Retina (tissue), 1 donor: ENCODE measurements around the gene STAC.
"Not testable (repeated sequence)": the region's sequence is repeated elsewhere in the genome, so short reads cannot be mapped to it uniquely, and the experiment has no call there.

Experiments used
- DNase-seq: peaks from one replicate; pipeline ENCODE4 v3.0.0-alpha.2; 2016

Gene STAC

DNA sequence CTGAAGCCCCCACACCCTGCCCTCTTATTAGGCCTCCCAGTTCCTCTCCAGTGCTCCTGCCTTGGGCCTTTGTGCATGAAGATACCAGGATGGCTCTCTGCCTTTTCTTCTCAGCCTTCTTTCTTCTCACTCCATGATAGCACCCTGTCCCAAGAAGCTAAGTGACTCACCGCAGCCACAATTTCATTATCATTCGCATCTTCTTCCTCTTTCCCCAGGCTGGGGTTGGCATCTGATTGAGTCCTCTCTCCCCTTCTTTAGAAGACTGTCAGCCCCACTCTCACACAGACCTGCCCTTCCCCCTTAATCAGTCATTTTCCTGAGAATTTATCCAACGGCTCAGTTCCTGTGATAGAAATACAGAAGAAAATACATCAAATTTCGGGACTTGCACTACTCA, 102.0 kb downstream of the STAC start:
- no peak for DNase-seq

DNA sequence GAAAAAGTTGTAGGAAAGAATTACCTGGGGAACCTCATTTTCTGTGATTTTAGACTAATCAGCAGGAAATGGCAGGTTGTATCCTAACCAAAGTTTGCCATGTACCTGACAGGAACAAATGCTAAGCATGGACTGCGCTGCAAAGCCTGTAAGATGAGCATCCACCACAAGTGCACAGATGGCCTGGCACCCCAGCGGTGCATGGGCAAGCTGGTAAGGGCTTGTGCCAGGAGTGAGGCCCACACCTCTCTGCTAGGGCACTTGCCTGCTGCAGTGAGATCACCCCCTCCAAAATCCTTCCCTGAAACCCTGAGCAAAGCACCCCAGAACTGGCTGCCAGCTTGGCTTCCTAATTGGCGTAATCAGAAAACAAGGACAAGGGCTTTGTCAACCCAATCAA, 102.6 kb downstream of the STAC start:
- DNase-seq = no peak

DNA sequence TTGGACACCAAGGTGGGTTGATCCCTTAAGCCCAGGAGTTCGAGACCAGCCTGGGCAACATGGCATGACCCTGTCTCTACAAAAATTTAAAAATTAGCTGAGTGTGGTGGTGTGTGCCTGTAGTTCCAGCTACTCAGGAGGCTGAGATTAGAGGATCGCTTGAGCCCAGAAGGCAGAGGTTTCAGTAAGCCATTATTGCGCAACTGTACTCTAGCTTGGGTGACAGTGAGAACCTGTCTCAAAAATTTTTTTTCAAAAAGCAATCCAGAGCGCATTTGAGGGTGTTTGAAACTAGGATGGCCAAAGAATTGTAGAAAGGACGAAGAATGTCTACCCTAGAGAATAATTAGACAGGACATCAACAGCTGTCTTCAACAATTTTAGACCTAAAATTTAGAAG, 103.4 kb downstream of the STAC start:
- DNase-seq = no peak

DNA sequence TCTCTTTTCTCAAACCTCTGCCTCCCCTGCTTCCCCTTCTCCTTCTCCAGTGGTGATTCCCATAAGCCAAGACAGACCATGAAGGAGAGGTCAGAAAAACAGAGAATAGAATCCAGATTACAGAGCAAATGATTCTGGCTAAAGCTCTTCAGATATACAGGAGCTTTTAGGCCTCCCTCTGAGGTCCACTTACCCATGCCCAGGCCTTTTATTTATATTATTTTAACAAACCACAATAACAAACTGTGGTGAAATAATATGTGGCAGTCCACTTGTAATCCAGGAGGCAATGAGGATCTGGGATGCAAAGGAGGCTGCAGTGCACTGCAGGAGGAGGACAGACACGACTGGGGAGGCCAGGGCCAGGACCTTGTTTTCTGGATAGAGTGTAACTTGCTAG, 104.1 kb downstream of the STAC start:
- DNase-seq = no peak

DNA sequence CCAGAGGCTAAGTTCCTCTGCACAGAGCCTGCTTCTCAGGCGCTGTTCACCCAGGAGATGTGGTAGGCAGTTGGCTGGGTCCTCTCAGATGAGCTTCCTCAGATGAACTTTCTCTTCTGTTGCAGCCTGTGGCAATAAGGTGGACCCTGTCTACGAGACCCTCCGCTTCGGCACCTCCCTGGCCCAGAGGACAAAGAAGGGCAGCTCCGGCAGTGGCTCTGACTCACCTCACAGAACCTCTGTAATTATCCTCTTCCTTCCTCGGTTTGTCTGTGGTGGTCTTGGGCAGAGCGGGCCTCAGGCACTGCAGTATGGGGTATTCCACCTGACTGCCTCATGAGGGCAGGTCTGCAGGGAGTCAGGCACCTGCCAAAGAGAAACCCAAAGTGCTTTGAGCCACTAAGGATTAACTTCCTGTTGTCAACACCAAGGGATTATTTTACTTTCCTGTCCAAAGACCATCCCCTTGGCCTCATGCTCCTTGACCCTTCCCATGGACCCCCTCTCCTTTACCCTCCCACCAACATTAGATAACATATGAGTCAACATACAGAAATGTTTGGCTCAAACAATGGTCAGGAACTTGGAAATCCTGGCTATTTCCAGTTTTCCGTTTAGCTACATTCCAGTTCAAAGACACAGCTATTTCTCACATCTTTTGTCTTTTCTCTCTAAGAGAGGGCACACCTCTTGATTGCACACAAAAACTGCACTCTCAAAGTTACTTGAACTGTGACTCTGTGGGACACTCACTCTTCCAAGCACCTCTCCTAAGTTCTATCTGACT, 105.9 kb downstream of the STAC start:
- no peak for DNase-seq

DNA sequence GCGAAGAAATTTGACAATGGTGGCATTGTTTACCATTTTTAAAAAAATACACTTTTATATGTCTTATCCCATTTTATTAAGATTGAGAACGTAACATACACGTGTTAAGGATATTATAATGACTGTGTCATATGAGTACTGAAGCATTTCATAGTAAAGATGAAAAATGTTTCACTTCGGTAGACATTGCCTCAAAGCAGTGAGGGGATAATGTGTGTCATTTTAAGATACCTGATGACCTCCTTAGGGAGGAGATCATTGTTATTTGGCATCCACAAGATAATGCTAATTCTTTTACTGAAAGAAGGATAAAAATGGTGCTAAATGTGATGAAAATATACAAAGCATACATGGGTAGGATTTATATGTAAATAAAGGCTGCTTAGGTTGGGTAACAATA, 107.3 kb downstream of the STAC start:
- no peak for DNase-seq

DNA sequence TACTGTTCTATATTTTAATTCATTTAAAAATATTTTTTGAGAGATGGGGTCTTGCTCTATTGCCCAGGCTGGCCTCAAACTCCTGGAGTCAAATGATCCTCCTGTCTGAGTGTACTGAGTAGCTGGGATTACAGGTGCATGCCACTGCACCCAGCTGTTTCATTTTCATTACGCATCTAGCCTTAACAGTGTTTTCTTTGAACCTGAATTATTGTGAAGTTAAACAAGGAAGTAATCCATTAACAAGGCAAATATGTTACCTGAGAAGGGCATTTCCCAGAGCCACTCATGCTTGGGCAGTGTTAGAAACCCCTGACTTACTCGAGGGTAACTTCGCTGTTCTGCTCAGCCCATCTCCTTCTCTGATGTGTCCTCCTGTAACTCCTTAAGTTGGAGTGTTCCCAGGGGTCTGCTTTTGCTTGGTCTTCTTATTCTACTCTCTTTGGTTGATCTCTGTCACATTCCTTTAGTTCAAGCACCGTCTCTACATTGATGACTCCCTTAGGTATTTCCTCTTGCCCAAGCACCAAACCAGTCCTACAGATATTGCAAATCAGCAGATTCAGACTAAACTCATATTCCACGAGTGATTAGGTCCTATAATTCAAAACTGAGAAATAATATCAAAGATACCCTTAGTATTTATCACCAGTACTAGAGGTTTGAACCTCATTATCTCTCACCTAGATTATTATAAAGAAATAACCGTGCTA, 107.9 kb downstream of the STAC start:
- no peak for DNase-seq

DNA sequence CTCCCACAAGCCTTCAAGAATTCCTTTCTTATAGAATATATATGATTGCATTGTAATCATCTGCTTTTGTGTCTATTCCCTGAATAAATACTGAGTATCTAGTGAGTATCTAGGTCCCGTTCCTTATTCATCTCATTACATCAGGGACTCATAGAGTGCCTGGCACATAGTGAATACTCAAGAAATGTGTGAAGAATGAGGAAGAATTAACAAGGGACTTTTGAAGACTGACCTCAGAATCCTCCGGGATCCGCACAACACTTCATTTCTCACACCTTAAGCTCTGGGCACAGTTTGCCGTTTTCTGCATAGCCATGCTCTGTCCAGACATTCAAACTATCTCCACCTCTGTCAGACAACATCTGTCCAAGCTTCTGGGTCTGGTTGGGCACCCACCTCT, 108.8 kb downstream of the STAC start:
- no peak for DNase-seq

DNA sequence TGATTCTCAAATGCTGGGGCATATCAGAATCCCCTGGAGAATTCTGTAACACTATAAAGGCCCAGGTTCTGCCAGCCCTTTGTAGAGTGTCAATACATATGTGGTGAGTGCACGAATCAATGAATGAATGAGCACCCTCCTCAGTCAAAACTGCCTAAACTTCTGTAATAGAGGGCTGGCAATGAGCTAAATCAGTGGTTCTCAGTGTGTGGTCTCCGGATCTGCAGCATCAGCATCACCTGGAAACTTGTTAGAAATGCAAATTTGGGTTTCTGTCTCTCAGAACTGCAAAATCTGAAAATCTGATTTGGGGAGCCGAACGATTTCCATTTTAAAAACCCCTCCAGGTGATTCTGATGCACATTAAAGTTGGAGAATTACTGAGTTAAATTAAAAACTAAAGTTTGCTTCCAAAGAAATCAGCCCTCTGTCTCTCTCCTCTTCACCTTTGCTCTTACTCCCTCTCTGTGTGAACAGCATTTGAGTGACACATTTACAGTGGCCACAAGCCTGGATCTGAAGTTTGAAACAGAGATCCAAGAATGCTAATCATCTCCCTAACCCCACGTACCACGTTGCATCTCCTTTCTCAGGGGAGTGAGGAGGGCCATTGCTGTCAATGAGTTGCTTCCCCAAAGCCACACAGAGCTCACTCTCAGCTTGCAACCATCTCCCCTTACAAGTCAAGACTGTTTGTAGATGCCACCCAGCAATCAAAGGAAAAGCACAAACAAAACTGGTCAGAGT, 109.5 kb downstream of the STAC start:
- DNase-seq = no peak

DNA sequence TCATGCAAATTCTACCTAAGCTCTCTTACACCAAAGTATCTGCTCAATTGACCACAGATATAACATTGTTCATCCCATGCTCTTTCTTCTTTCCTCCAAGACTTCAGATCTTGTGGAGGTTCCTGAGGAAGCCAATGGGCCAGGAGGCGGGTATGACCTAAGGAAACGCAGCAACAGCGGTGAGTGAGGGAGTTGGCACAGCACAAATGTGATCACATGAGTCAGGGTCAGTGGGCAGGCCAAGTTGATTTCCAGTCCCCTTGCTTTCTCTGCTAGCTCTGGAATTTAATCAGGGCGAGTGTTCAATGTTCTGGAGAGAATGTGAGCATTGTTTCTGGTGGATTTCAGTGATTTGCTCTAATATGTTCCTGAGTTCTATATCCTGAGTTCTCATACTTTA, 112.7 kb downstream of the STAC start:
- no peak for DNase-seq

DNA sequence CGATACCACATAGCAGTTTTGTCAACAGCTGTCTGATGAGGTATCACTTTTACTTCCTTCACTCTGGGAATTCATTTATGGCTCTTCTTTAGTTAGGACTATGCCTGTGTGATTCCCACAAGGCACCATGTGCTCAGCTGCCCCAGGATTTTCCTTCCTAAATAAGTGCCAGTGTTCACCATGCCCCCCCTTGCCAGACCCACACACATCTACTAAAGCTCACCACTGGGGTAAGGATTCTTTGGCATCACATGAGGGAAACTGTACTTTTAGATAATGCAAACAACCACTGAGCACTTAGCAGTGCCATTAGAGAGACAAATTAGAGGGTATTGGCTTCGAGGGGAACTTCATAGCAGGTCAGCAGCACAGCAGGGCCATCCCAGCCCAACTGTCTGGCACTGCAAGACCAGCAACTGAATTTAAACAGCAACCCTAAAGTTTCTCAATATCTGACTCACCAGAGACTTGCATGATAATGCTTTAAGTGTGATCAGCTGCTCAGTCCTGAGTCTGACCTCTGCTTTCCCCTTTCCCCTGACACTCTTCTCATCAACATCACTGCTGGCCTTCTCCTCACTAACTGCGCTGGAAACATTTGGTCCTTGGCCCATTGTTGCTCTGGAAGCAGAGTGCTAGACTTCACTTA, 114.3 kb downstream of the STAC start:
- DNase-seq = no peak

DNA sequence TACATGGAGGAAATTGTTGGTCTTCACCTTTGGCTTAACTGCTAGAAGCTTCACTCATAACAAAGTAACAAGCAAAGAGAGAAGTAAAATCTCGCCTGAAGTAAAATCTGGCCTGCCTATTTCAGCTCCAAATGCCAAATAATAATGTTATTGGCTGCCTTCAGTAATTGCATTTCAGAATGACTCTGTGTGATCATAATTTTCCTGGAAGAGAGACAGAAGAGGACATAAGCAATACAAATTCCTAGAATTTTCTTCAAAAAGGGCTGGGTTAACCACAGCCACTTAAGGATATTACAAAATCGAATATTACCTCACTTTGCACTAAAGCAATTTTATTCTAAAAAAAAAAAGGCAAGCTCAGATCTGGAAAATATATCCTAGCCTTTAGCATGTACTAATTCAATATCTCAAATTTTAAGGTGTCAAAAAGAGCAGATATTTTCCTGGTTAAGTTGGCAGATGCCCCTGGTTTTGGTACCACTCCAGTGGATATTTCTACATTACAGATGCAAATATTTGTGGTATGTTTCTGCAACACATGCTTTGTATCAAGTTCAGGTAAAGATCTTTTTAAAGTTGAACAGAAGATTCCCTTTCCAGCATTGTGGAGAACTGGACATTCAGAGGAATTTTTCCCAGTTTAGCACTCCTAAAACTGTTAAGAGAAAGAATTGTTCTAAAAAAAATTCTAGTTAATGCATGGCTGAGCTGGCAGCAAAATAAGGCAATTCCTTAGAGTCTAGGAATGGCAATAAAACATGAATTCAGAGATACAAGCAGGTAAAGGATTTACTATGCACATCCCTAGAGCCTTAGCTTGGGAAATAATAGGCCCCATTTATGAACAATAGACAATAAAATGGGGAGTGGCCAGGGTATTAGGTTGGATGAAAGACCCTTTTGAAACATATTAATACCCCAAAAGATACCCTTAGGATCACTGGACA, 116.7 kb downstream of the STAC start:
- no peak for DNase-seq

DNA sequence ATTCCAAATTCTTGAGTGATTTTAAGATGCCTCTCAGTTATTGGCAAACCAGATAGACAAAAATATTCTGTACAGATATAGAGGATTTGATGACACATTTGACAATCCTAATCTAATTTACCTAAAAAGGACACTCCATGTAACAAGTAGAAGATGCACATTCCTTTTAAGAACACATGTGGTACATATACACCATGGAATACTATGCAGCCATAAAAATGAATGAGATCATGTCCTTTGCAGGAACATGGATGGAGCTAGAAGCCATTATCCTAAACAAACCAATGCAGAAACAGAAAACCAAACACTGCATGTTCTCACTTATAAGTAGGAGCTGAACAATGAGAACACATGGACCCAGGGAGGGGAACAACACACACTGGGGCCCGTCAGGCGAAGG, 119.7 kb downstream of the STAC start:
- DNase-seq = not testable (repeated sequence)

DNA sequence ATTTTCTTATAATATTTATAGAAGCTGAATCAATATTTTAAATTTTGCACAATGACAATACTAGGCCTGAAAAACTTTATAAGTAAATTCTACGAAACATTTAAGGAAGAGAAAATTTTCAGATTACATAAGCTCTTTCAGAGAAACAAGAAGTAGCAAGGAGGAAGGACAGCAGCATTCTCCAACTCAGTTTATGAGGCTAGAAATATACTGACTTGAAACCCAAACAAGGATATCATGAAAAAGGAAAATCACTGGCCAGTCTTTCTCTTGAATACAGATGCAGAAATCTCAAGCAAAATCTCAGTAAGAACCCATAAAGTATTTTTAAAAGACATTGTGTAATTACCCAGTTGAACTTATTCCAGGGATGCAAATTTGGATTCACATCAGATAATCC, 121.3 kb downstream of the STAC start:
- no peak for DNase-seq

DNA sequence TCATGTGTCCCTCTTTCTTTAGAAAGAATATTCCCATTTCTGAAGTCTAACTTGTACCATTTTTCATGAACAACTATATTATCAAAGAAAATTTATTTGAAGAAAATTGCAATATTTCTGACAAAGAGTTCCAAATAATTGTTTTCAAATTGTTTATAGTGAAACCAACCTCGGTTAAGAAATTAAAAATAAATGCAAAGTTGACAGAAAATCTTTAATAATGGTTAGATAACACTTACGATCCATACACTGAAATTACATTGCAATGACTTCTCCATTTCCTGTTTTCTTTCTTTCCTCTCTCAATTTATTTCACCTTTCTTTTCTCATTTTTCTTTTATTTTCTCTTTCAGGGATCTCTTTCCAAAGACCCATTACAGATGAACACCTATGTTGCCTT, 125.1 kb downstream of the STAC start:
- no peak for DNase-seq

DNA sequence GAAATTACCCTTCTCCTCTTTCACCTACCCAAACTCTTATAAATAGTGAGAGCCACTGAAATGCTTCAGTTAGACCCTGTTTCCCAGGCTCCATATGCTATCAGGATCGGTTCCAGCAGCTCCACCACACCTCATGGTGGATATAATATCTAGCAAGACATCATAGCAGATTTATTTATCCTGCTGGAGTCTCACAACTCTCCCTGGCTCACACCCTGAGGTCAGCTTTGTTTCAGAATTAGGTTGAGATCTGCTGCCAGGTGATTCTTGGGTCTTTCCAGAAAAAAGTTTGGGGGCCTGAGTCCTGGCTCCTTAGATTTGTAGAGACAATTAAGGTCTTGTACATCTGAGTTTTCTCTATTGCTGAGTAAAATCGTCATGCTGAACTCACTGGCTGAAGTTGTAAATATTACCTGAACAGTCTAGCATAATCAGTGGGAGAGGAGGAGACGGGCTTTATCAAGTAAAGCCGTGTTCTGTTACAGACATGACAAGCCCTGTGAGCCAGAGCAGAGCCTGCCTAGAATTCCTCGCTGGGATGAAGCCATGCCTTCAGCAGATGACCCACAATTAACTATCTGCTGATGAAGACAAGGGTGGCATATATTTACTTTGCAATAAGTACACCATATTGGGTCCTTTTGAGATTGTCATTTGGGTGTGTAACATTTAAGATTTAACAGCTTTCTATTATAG, 131.6 kb downstream of the STAC start:
- no peak for DNase-seq

DNA sequence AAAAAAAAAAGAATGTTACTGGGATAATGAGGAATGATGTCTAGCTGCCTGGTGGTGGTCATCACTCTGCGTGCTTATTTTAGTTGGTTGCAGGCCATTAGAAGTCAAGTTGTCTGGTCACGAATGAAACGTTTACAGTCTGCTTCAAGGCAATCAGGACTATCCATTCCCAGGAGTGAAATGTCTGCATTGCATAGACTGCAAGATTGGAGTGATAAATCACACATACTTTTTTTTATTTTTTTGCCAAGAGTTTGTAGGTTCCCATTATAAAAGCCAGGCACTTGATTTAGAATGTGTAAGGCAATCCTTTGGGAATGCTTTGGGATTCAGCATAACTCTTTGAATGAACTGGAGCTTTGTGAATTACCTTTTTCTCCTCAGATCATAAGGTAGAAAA, 132.3 kb downstream of the STAC start:
- no peak for DNase-seq

DNA sequence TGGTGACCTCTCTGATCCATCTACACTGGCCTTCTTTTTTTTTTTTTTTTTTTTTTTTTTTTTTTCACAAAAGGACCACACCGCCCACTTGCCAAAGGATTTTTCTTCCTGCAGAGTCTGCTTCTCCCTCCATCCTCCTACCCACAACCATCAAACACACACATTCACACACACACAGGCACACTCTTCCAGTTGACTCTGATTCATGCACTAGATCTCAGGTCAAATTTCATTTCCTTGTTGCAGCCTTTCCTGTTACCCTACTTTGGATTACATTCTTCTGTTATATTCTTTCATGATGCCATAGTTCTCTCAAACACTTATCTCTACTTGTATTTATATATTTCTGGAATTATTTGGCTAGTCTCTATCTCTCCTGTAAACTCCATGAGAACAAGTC, 133.9 kb downstream of the STAC start:
- no peak for DNase-seq

DNA sequence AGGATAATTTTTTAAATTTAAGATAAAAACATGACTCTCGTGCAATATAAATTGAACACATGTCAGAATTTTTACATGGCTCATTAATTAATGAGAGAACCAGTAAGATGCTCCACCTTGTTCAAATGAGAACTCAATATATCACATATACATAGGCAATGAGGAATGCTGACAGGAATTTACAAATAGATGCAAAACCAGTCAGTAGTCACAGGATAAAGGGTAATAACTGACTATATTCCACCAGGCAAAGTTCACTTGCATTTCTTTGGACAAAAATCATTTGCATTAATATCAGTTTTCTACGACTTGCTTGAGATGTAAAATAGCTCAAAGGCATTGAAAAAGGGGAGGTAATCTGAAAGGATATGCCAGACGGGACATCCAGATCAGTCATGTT, 139.4 kb downstream of the STAC start:
- DNase-seq = no peak

DNA sequence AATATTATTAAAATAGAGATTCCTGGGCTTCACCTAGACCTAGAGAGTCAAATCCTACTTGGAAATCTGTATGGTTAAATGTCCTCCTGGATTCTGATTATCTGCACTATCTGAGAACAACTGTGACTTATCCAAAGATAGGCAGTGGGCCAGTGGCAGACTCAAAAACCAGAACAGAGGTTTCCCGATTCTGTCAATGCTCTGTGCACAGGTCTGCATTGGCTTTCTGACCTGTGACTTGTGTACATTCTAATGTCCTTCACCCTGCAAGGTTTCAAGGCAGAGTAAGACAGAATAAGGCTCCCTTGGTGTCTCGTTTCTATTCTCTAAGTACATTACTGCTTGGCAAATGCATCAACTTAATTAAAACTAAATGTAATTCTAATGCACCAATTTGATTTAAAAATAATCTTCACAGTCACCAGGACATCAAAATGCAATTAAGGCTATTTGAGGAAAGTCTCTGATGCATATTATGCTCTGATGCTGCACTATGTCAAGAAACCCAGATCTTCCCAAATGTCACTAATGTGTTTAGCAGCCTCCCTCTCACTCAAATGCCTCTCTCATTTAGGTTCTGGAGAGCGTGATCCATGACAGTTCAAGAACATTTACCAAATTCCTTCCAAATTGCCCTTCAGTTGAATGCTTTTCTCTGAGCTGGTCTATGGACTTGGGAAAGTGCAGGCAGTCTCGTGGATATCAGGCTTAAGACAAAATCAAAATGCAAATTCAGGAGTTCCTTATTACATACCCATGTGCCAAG, 140.1 kb downstream of the STAC start:
- DNase-seq = no peak

DNA sequence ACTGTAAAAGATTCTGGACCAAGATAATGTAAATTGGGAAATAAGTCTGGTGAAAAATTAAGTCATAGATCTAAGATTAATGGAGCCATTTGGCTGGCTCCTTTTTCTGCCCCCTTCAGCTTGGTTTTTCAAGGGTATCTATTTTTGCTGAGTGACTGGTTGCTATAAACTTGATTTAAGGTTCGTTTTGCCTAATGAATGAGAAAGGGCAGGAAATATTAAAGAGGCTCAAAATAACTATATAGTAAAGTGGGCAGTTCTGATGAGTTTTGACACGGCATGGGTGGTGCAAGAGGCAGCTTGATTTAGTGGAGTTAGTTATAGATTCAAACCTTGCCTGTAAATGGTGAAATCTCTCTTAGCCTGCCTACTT, 140.7 kb downstream of the STAC start:
- DNase-seq = no peak
